IMR-90 (cell line): ENCODE results near the gene PHF21A. TPM values are rescaled to one million over a fixed set of nuclear protein-coding genes. Genes with fewer than 3 reads are reported as not detected.

Source experiments
- ATAC-seq: fragments of 200-7000 bp; cut with Tn5 transposase; 2 replicates; pipeline ENCODE4 v1.9.1; 2020; ENCODE audit warnings: low read depth, mild to moderate bottlenecking, moderate library complexity
- BruUV-seq: library from RNA; stranded (reverse); fragments of 400-500 nt; replicated peaks from 2 replicates; lab custom pipeline; 2021; lab: Mats Ljungman, UMichigan
- CTCF ChIA-PET: fragments of 300-600 bp; formaldehyde crosslinking; extraction: SDS; loops from one replicate; lab custom pipeline; 2021; ENCODE audit warnings: antibody characterized with exemption; lab: Yijun Ruan, JAX
- POLR2A ChIA-PET: fragments of 300-600 bp; sonication (Branson Sonifier 250); formaldehyde crosslinking; loops from one replicate; lab custom pipeline; 2022; ENCODE audit warnings: antibody characterized with exemption; ENCODE audit not compliant: unreplicated experiment; lab: Charles Lee
- DNase-seq: peaks from one replicate; pipeline ENCODE4 v3.0.0; 2013
- H2AFZ ChIP-seq: replicated peaks from 2 replicates; pipeline ENCODE3; 2013; ENCODE audit warnings: low read length, mild to moderate bottlenecking; ENCODE audit not compliant: poor library complexity
- H2AK5ac ChIP-seq: 2 replicates; pipeline ENCODE4 v1.6.1; 2013; ENCODE audit warnings: low read depth, low read length, inconsistent platforms
- H2AK9ac ChIP-seq: replicated peaks from 2 replicates; pipeline ENCODE3; 2013; ENCODE audit warnings: mild to moderate bottlenecking, low read depth, low read length, moderate library complexity; ENCODE audit not compliant: poor library complexity
- H2BK120ac ChIP-seq: 2 replicates; pipeline ENCODE4 v1.6.1; 2013; ENCODE audit warnings: low read depth, low read length, inconsistent platforms
- H2BK15ac ChIP-seq: 3 replicates; pipeline ENCODE4 v1.6.1; 2013; ENCODE audit warnings: low read depth, low read length, inconsistent platforms
- H2BK20ac ChIP-seq: 2 replicates; pipeline ENCODE4 v1.6.1; 2013; ENCODE audit warnings: low read depth, mild to moderate bottlenecking, inconsistent platforms, low read length, moderate library complexity
- H2BK5ac ChIP-seq: 2 replicates; pipeline ENCODE4 v1.6.1; 2013; ENCODE audit warnings: mild to moderate bottlenecking, low read depth, low read length, inconsistent platforms; ENCODE audit not compliant: poor library complexity, severe bottlenecking
- H3K14ac ChIP-seq: replicated peaks from 2 replicates; pipeline ENCODE4 v1.6.1; 2013; ENCODE audit warnings: low read depth, low read length, inconsistent platforms
- H3K18ac ChIP-seq: 2 replicates; pipeline ENCODE4 v1.6.1; 2013; ENCODE audit warnings: low read depth, low read length, control low read depth
- H3K23ac ChIP-seq: 2 replicates; pipeline ENCODE4 v1.6.1; 2013; ENCODE audit warnings: low read depth, low read length, inconsistent platforms
- H3K27ac ChIP-seq: 2 replicates; pipeline ENCODE4 v1.5.1; 2013; ENCODE audit warnings: mild to moderate bottlenecking, control low read depth, low read length; ENCODE audit not compliant: insufficient read depth
- H3K27me3 ChIP-seq: 2 replicates; pipeline ENCODE4 v1.6.1; 2013; ENCODE audit warnings: low read length; ENCODE audit not compliant: control insufficient read depth, insufficient read depth
- H3K36me3 ChIP-seq: 2 replicates; pipeline ENCODE4 v1.6.1; 2013; ENCODE audit warnings: low read length, mixed read lengths; ENCODE audit not compliant: control insufficient read depth, insufficient read depth
- H3K4ac ChIP-seq: 2 replicates; pipeline ENCODE4 v1.6.1; 2013; ENCODE audit warnings: low read depth, low read length, inconsistent platforms
- H3K4me1 ChIP-seq: 2 replicates; pipeline ENCODE4 v1.6.1; 2013; ENCODE audit warnings: low read length, mixed read lengths; ENCODE audit not compliant: control insufficient read depth, insufficient read depth
- H3K4me2 ChIP-seq: 2 replicates; pipeline ENCODE4 v1.6.1; 2013; ENCODE audit warnings: low read depth, mild to moderate bottlenecking, control low read depth, low read length, moderate library complexity
- H3K4me3 ChIP-seq: 2 replicates; pipeline ENCODE4 v1.5.1; 2013; ENCODE audit warnings: low read depth, mild to moderate bottlenecking, control low read depth, low read length, moderate library complexity; ENCODE audit not compliant: insufficient read depth
- H3K56ac ChIP-seq: 2 replicates; pipeline ENCODE4 v1.6.1; 2013; ENCODE audit warnings: low read length, inconsistent platforms; ENCODE audit not compliant: insufficient read depth; ENCODE audit errors: extremely low read depth
- H3K79me1 ChIP-seq, 2 experiments: 2 replicates each; pipeline ENCODE4 v1.6.1; 2013; ENCODE audit warnings: low read length in 2 of 2, inconsistent platforms in 1 of 2, low read depth in 1 of 2
- H3K9ac ChIP-seq: 2 replicates; pipeline ENCODE4 v1.6.1; 2013; ENCODE audit warnings: low read depth, low read length, control low read depth
- H3K9me1 ChIP-seq: 2 replicates; pipeline ENCODE4 v1.6.1; 2013; ENCODE audit warnings: low read length, inconsistent platforms; ENCODE audit not compliant: insufficient read depth
- H3K9me3 ChIP-seq: 2 replicates; pipeline ENCODE4 v1.6.1; 2013; ENCODE audit warnings: low read length; ENCODE audit not compliant: control insufficient read depth, insufficient read depth
- H4K20me1 ChIP-seq: 2 replicates; pipeline ENCODE4 v1.6.1; 2013; ENCODE audit warnings: low read length, inconsistent platforms; ENCODE audit not compliant: insufficient read depth
- H4K5ac ChIP-seq: 2 replicates; pipeline ENCODE4 v1.6.1; 2013; ENCODE audit warnings: mild to moderate bottlenecking, low read depth, low read length, control low read depth
- H4K8ac ChIP-seq, 2 experiments: 2 replicates each; pipeline ENCODE4 v1.6.1; 2013; ENCODE audit warnings: low read depth in 2 of 2, low read length in 2 of 2, control low read depth in 1 of 2, inconsistent platforms in 1 of 2
- H4K91ac ChIP-seq: 2 replicates; pipeline ENCODE4 v1.6.1; 2013; ENCODE audit warnings: low read depth, low read length, inconsistent platforms; ENCODE audit not compliant: insufficient read depth
- CEBPB ChIP-seq: IDR thresholded peaks from 2 replicates; pipeline ENCODE4 v1.6.1; 2012; ENCODE audit warnings: low read depth, low read length, improper control_type of control experiment
- MAFK ChIP-seq: IDR thresholded peaks from 2 replicates; pipeline ENCODE4 v1.6.1; 2012; ENCODE audit warnings: low read depth, low read length, improper control_type of control experiment
- RCOR1 ChIP-seq: IDR thresholded peaks from 2 replicates; pipeline ENCODE4 v1.6.1; 2012; ENCODE audit warnings: mild to moderate bottlenecking, low read length, improper control_type of control experiment; ENCODE audit not compliant: insufficient replicate concordance
- RFX5 ChIP-seq: IDR thresholded peaks from 2 replicates; pipeline ENCODE4 v1.8.0; 2012; ENCODE audit warnings: low read depth, mild to moderate bottlenecking, low read length, moderate library complexity
- WGBS, 2 experiments: methylation state at CpG; one replicate each; pipeline versions ENCODE4 v1.1.5 to v1.1.7; 2013; ENCODE audit warnings: missing lambda C conversion rate in 2 of 2; ENCODE audit not compliant: insufficient read length in 1 of 2; ENCODE audit errors: extremely low coverage in 2 of 2; 5-methylcytosine and 5-hydroxymethylcytosine counted together
- dilution Hi-C: fragments of 300-500 bp; cut with HindIII; formaldehyde crosslinking; loops from one replicate; pipeline ENCODE4 v1.14.3; 2018; ENCODE audit warnings: low sequenced_read_pairs; ENCODE audit not compliant: unreplicated experiment
- in situ Hi-C: fragments of 300-500 bp; cut with MboI; formaldehyde crosslinking; loops from 3 replicates; pipeline ENCODE4 v1.14.3; 2019; ENCODE audit warnings: low sequenced_read_pairs, inconsistent platforms, mixed read lengths
- intact Hi-C: fragments of 100-400 bp; cut with micrococcal nuclease; formaldehyde crosslinking; loops from 2 replicates; pipeline ENCODE4 v1.10.0; 2022
- polyA plus RNA-seq, 3 experiments: library from polyadenylated mRNA; depleted of rRNA; stranded (reverse); fragments of >200 nt; gene quantifications; 2 replicates each; pipeline ENCODE4 v1.2.3, GENCODE V29; 2012; ENCODE audit warnings: low replicate concordance in 1 of 3
- total RNA-seq: library from RNA; depleted of rRNA; stranded (reverse); fragments of >200 nt; gene quantifications from 2 replicates; pipeline ENCODE4 v1.2.3, GENCODE V29; 2012
- TF ChIP-seq, protein P1 (sequence below): fragments of 150-350 bp; IDR thresholded peaks from 2 replicates; pipeline ENCODE4 v1.6.1; 2017; ENCODE audit warnings: mild to moderate bottlenecking, antibody characterized with exemption, low read length, low read depth

Gene PHF21A
- total and polyA plus RNA-seq, 2 of the 4 experiments (the other 2 are of a cell fraction) = 9.0 to 20.6 TPM

- no peaks in the 10 kb centered on the region for H3K4me1 ChIP-seq
- TF ChIP-seq CEBPB (no peak), RFX5 (no peak), RCOR1 (no peak), MAFK (no peak)
- TF ChIP-seq, protein P1, sequence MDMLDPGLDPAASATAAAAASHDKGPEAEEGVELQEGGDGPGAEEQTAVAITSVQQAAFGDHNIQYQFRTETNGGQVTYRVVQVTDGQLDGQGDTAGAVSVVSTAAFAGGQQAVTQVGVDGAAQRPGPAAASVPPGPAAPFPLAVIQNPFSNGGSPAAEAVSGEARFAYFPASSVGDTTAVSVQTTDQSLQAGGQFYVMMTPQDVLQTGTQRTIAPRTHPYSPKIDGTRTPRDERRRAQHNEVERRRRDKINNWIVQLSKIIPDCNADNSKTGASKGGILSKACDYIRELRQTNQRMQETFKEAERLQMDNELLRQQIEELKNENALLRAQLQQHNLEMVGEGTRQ = no peak
- no peak overlapping the region for H2BK15ac ChIP-seq
- H3K23ac ChIP-seq = no peak overlapping the region
- H3K79me1 ChIP-seq = no peaks in the 10 kb centered on the region
- no peaks in the 10 kb centered on the region for H3K9me1 ChIP-seq
- H4K5ac ChIP-seq = no peak overlapping the region
- DNase-seq (no peak), ATAC-seq (no peak)
- H3K9ac ChIP-seq = no peak overlapping the region
- CTCF ChIA-PET = interaction anchor here (0.7 kb wide), 1 partner anchor 82 kb away, joined by 3 read pairs; no protein-coding TSS in a partner anchor
- H2AK9ac ChIP-seq = no peak overlapping the region
- in situ Hi-C loops (no loop called here), dilution Hi-C loops (no loop called here), intact Hi-C loops (no loop called here)
- H3K27me3 ChIP-seq = peaks cover 47% of the 10 kb centered on the region
- 40% methylated on average over 3 of the region's 6 CpGs; no CpG with 5 or more reads in 1 of the 2 experiments for WGBS, 2 experiments
- no peak overlapping the region for H2BK120ac ChIP-seq
- no peaks in the 10 kb centered on the region for H3K9me3 ChIP-seq
- H3K18ac ChIP-seq = no peak overlapping the region
- H2BK5ac ChIP-seq = no peak overlapping the region
- H2AK5ac ChIP-seq = no peak overlapping the region
- no peak overlapping the region for H3K14ac ChIP-seq
- no peak overlapping the region for H3K56ac ChIP-seq
- POLR2A ChIA-PET = no interaction called here
- no peak overlapping the region for H3K27ac ChIP-seq
- no peak overlapping the region for H2BK20ac ChIP-seq
- H4K20me1 ChIP-seq = peaks cover under 1% of the 10 kb centered on the region
- no peak overlapping the region for H3K4me3 ChIP-seq
- H2AFZ ChIP-seq = no peak overlapping the region
- H3K36me3 ChIP-seq = no peaks in the 10 kb centered on the region
- no peak overlapping the region for H4K8ac ChIP-seq
- BruUV-seq = no TSS peak
- no peak overlapping the region for H3K4ac ChIP-seq
- H4K91ac ChIP-seq = no peak overlapping the region
- H3K4me2 ChIP-seq = no peak overlapping the region
These were observed 196.3 kb downstream of the PHF21A start for GRCh38 chr11:45924927-45925326.
